OCI-LY3 (cell line): ENCODE measurements around the gene IER5L.

ENCODE experiments used
- H2AFZ ChIP-seq: fragments of 200-600, 300-600 bp; shearing (Covaris generic); 2 replicates; pipeline ENCODE4 v1.6.0; 2014; ENCODE audit warnings: antibody characterized with exemption, low read depth, low read length
- H3K27ac ChIP-seq: fragments of 200-600, 300-600 bp; sonication (generic); 2 replicates; pipeline ENCODE4 v1.5.1; 2014; ENCODE audit warnings: mild to moderate bottlenecking, low read length, moderate library complexity, mixed read lengths
- H3K27me3 ChIP-seq: fragments of 200-600, 300-600 bp; sonication (generic); 2 replicates; pipeline ENCODE4 v1.6.1; 2014; ENCODE audit warnings: low read depth, low read length, mixed read lengths
- H3K36me3 ChIP-seq: fragments of 200-600, 300-600 bp; sonication (generic); replicated peaks from 2 replicates; pipeline ENCODE3; 2014; ENCODE audit warnings: low read depth, low read length, mixed read lengths
- H3K4me1 ChIP-seq: fragments of 300-600, 200-600 bp; sonication (generic); 2 replicates; pipeline ENCODE4 v1.6.1; 2014; ENCODE audit warnings: low read length, mixed read lengths
- H3K4me2 ChIP-seq: fragments of 200-600, 300-600 bp; sonication (generic); 2 replicates; pipeline ENCODE4 v1.6.1; 2014; ENCODE audit warnings: low read length, mixed read lengths
- H3K4me3 ChIP-seq: fragments of 300-600, 200-600 bp; sonication (generic); 2 replicates; pipeline ENCODE4 v1.5.1; 2014; ENCODE audit warnings: antibody characterized with exemption, mild to moderate bottlenecking, low read length, moderate library complexity
- H3K79me2 ChIP-seq: fragments of 300-600, 200-600 bp; shearing (Covaris generic); 2 replicates; pipeline ENCODE4 v1.6.1; 2014; ENCODE audit warnings: mild to moderate bottlenecking, low read length, mixed read lengths
- H3K9ac ChIP-seq: fragments of 300-600, 200-600 bp; shearing (Covaris generic); 2 replicates; pipeline ENCODE4 v1.6.0; 2014; ENCODE audit warnings: mild to moderate bottlenecking, low read length, moderate library complexity
- H3K9me3 ChIP-seq: fragments of 200-600, 300-600 bp; shearing (Covaris generic); 2 replicates; pipeline ENCODE4 v1.6.1; 2014; ENCODE audit warnings: low read length, mixed read lengths; ENCODE audit not compliant: insufficient read depth
- H4K20me1 ChIP-seq: fragments of 200-600, 300-600 bp; sonication (generic); 2 replicates; pipeline ENCODE4 v1.6.1; 2016; ENCODE audit warnings: low read length, mixed read lengths; ENCODE audit not compliant: insufficient read depth
- EZH2phosphoT487 ChIP-seq: fragments of 200-600 bp; shearing (Covaris generic); IDR thresholded peaks from 2 replicates; pipeline ENCODE4 v1.6.1; 2018; ENCODE audit warnings: antibody characterized with exemption, mixed run types, low read depth
- TF ChIP-seq, protein P1 (sequence below): fragments of 200-600, 300-600 bp; sonication (generic); IDR thresholded peaks from 2 replicates; pipeline ENCODE4 v1.5.1; 2014; ENCODE audit warnings: antibody characterized with exemption, low read length, low read depth

The IER5L gene

GRCh38 chr9:129172816-129173215 lies 5.2 kb downstream of the IER5L start:
- H3K4me1 ChIP-seq: peaks cover 12% of the 10 kb centered on the region; the same call in 1 of the 2 replicates
- no peaks in the 10 kb centered on the region for H3K9me3 ChIP-seq

GRCh38 chr9:129171993-129172751 lies 5.9 kb downstream of the IER5L start:
- peaks cover 12% of the 10 kb centered on the region; the same call in 1 of the 2 replicates for H3K4me1 ChIP-seq
- TF ChIP-seq EZH2phosphoT487: no peak
- TF ChIP-seq, protein P1, sequence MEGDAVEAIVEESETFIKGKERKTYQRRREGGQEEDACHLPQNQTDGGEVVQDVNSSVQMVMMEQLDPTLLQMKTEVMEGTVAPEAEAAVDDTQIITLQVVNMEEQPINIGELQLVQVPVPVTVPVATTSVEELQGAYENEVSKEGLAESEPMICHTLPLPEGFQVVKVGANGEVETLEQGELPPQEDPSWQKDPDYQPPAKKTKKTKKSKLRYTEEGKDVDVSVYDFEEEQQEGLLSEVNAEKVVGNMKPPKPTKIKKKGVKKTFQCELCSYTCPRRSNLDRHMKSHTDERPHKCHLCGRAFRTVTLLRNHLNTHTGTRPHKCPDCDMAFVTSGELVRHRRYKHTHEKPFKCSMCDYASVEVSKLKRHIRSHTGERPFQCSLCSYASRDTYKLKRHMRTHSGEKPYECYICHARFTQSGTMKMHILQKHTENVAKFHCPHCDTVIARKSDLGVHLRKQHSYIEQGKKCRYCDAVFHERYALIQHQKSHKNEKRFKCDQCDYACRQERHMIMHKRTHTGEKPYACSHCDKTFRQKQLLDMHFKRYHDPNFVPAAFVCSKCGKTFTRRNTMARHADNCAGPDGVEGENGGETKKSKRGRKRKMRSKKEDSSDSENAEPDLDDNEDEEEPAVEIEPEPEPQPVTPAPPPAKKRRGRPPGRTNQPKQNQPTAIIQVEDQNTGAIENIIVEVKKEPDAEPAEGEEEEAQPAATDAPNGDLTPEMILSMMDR: no peak
- no peak overlapping the region for H2AFZ ChIP-seq
- H3K9me3 ChIP-seq: no peaks in the 10 kb centered on the region
- no peak overlapping the region for H3K4me3 ChIP-seq
- H3K36me3 ChIP-seq: no peaks in the 10 kb centered on the region
- H3K9ac ChIP-seq: no peak overlapping the region
- no peaks in the 10 kb centered on the region for H3K79me2 ChIP-seq
- no peak overlapping the region for H3K4me2 ChIP-seq
- no peak overlapping the region for H3K27ac ChIP-seq
- no peaks in the 10 kb centered on the region for H4K20me1 ChIP-seq
- H3K27me3 ChIP-seq: peaks cover 44% of the 10 kb centered on the region

More at GRCh38 chr9:129172816-129173215, 5.2 kb downstream of the IER5L start:
- Histone ChIP-seq H4K20me1 (no peaks in the 10 kb centered on the region), H3K79me2 (no peaks in the 10 kb centered on the region), H2AFZ (no peak overlapping the region), H3K9ac (no peak overlapping the region), H3K4me2 (no peak overlapping the region), H3K27ac (no peak overlapping the region), H3K4me3 (no peak overlapping the region), H3K27me3 (peaks cover 46% of the 10 kb centered on the region), H3K36me3 (no peaks in the 10 kb centered on the region)
- TF ChIP-seq, protein P1: no peak
- TF ChIP-seq EZH2phosphoT487: no peak

GRCh38 chr9:129170229-129170628 lies 7.8 kb downstream of the IER5L start:
- no peak overlapping the region for H3K9ac ChIP-seq

More at GRCh38 chr9:129170229-129170628, 7.8 kb downstream of the IER5L start:
- Histone ChIP-seq H3K36me3 (no peaks in the 10 kb centered on the region), H3K4me2 (no peak overlapping the region), H4K20me1 (no peaks in the 10 kb centered on the region), H3K27me3 (peaks cover 35% of the 10 kb centered on the region), H3K79me2 (no peaks in the 10 kb centered on the region), H3K9me3 (no peaks in the 10 kb centered on the region), H3K4me1 (0 out of 2 replicates have a peak, but pooled peaks cover 3% of the 10 kb centered on the region), H2AFZ (no peak overlapping the region), H3K4me3 (no peak overlapping the region), H3K27ac (no peak overlapping the region)
- TF ChIP-seq EZH2phosphoT487: no peak
- TF ChIP-seq, protein P1: no peak
